Cardiac fibroblast (primary cell): ENCODE results near the gene PRDM11.

ENCODE experiments used
- DNase-seq, 2 donors: peaks; one replicate each; pipeline versions ENCODE4 v3.0.0 to v3.0.0-alpha.2; 2010; ENCODE audit warnings: low read depth in 2 of 2
- H3K4me3 ChIP-seq, 2 donors: replicated peaks in 1 of 2; 1 replicate in 1 of 2; 2 replicates in 1 of 2; pipeline ENCODE4 v1.5.1; 2011; ENCODE audit warnings: low read depth in 2 of 2, low read length in 2 of 2, mild to moderate bottlenecking in 2 of 2, moderate library complexity in 1 of 2
- TF ChIP-seq, protein P1 (sequence below): IDR thresholded peaks from one replicate; pipeline ENCODE4 v1.5.1; 2011; ENCODE audit warnings: low read depth, mild to moderate bottlenecking, low read length, inconsistent platforms

The PRDM11 gene

DNA sequence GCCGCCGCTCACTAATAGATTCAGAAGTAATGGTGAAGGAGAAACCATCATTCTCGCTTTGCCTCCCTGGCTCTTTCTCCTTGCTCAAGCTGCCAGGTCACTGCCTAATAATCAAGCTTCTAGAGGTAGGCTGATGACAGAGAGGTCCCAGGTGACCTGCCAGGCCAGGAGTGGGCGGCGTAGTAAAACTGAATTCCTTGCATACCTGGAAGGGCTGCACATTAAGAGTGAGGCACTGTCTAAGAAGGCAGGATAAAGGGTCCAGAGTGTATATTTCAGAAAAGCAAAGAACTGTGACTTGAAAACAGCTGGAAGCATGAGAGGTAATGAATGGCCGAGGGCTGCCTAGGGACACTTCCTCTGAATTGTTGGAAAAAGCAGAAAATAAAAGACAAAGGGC is 135.6 kb downstream of the PRDM11 start:
- TF ChIP-seq, protein P1, sequence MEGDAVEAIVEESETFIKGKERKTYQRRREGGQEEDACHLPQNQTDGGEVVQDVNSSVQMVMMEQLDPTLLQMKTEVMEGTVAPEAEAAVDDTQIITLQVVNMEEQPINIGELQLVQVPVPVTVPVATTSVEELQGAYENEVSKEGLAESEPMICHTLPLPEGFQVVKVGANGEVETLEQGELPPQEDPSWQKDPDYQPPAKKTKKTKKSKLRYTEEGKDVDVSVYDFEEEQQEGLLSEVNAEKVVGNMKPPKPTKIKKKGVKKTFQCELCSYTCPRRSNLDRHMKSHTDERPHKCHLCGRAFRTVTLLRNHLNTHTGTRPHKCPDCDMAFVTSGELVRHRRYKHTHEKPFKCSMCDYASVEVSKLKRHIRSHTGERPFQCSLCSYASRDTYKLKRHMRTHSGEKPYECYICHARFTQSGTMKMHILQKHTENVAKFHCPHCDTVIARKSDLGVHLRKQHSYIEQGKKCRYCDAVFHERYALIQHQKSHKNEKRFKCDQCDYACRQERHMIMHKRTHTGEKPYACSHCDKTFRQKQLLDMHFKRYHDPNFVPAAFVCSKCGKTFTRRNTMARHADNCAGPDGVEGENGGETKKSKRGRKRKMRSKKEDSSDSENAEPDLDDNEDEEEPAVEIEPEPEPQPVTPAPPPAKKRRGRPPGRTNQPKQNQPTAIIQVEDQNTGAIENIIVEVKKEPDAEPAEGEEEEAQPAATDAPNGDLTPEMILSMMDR: no peak
- no peak overlapping the region for H3K4me3 ChIP-seq
- DNase-seq: no peak
